G401 (cell line): ENCODE measurements around the gene CHST8. TPM values are rescaled to one million over a fixed set of nuclear protein-coding genes. Genes with fewer than 3 reads are reported as not detected.
"Not testable (repeated sequence)": the region's sequence is repeated elsewhere in the genome, so short reads cannot be mapped to it uniquely, and the experiment has no call there.

Experiments used
- DNase-seq: peaks from one replicate; pipeline ENCODE4 v3.0.0-alpha.2; 2015; ENCODE audit warnings: low spot score
- in situ Hi-C: cut with HindIII; loops from 2 replicates; pipeline ENCODE4 v1.10.0; 2016; ENCODE audit warnings: low sequenced_read_pairs, mixed read lengths
- total RNA-seq: library from RNA; depleted of rRNA; stranded (reverse); fragments of >200 nt; shearing (Covaris generic); gene quantifications from 2 replicates; pipeline ENCODE4 v1.2.3, GENCODE V29; 2014

Gene CHST8
- total RNA-seq, 1 experiment from 2014 or later = not detected

- no peak for DNase-seq
- in situ Hi-C loops = no loop called here
Observed at GRCh38 chr19:33638167-33639034, 16.6 kb downstream of the CHST8 start.

- in situ Hi-C loops = no loop called here
- DNase-seq = peak; percentile 78
Observed at GRCh38 chr19:33639035-33639681, 17.4 kb downstream of the CHST8 start.

DNA sequence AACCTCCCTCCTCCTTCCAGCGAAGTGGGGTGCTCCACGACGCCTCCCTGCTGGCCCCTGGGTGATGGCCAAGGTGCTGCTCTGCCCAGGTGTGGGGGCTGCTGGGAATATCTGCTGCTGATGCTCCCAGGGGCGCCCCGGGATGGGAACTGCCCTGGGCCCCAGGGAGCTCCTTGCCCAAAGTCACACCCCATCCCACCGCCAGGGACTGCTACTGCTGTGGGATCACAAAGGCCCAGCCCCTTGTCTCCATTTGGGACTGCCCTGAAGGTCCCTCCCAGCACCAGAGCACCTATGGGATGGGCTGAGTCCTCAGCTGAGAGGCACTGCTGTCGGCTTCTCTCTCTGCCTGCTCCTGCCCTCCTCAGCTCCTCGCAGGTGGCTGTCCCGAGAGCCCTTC, 19.0 kb downstream of the CHST8 start:
- DNase-seq = no peak
- in situ Hi-C loops = no loop called here

- no peak for DNase-seq
- in situ Hi-C loops = no loop called here
Observed at GRCh38 chr19:33641261-33641660, 19.5 kb downstream of the CHST8 start.

DNA sequence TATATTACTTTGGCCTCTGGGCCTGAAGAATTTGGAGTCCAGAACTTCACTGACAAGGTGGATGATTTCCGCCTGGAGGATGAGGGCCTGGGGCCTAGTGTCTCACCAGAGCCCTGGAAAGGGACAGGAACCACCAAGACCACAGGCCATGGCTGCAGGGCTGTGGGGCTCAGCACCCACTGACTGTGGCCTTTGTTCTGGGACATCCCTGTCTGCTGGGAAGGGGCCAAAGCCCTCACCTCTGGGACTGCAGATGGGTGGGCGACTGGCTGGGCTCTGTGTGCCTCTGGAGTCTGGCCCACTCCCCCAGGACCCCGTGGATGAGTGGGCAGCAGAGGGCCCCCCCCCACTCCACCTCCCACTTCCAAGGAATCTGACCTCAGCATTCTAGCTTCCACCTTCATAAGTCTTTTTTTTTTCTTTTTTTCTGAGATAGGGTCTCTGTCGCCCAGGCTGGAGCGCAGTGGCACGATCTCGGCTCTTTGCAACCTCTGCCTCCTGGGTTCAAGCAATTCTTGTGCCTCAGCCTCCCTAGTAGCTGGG, 20.3 kb downstream of the CHST8 start:
- no peak for DNase-seq
- in situ Hi-C loops = no loop called here

DNA sequence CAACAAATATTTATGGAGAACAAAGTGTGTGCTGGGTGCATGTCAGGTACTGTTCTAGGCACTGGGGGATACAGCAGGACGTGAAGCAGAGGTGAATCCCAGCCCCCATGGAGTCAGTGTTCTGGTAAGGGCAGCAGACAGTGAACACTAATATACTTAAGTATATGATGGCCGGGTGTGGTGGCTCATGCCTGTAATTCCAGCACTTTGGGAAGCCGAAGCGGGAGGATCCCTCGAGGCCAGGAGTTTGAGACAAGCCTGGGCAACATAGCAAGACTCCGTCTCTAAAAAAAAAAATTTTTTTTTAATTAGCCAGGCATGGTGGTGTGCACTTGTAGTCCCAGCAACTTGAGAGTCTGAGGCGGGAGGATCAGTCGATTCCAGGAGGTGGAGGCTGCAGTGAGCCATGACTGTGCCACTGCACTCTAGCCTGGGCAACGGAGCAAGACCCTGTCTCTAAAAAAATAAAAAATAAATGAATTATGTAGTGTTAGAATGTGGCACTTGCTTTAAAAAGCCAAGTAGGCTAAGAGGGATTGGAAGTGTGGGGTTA, 22.6 kb downstream of the CHST8 start:
- no peak for DNase-seq
- in situ Hi-C loops = no loop called here

DNA sequence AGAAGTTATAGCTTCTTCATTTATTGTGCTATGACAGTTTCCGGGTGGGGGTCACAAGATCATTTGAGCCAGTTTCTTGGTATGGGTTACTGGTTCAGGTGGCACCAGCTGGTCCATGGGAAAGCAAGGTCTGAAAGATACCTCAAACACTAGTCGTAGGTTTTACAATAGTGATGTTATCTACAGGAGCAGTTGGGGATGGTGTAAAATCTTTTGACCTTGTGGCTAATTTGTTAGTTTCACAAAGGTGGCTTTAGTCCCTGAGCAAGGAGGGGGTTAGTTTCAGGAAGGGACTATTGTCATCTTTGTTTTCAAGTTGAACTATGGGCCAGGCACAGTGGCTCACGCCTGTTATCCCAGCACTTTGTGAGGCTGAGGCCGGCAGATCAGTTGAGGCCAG, 24.6 kb downstream of the CHST8 start:
- DNase-seq = no peak
- in situ Hi-C loops = no loop called here

- DNase-seq = no peak
- in situ Hi-C loops = no loop called here
Observed at GRCh38 chr19:33647146-33647545, 25.4 kb downstream of the CHST8 start.

DNA sequence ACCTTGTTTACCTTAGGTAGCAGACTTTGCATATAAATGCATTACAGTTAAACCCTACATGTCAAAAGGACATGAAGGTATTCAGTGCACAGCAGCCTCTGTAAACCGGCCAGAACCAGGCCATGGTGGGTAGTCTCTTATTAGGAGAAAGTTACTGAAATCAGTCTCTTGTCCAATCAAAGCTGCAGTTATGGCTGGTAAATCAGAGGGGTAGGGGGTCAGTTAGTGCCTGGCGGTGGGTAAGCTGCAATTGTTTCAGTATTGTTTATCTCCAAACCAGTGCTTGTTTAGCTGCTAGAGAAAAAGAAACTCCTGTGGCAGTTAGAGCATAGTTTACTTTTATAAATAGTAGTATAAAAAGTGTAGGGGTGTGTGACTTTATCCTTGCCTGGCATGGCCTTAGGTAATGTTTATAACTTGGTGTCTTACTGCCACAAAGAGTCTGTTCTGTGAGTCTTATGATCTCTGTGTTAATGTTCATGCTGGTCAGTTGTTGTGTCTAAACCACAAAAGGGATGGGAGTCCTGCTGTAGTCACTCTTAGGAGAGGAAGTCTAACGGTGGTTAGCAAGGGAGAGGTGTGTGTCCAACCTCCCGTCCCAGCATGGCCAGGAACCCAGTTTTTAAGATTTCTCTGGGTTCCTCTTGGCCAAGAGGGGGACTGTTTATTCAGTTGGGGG, 28.0 kb downstream of the CHST8 start:
- no peak for DNase-seq
- in situ Hi-C loops = no loop called here

DNA sequence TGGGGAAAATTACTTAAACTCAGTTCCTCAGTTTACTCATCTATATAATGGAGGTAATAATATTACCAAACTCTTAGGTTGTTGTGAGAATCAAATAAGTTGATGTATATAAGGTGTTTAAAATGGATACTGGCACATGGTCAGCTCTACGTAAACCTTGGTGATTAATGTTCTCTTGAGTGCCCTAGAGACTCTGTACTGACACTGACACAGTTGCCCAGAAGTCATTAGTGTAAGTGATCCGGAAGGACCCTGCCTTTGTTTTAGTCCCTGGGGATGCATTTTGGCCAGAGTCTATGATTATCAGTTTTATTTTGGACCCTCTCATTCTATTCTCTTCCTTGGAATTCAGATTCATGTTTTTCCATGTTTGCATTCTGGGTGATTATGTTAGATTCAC, 31.9 kb downstream of the CHST8 start:
- in situ Hi-C loops = no loop called here
- no peak for DNase-seq

- in situ Hi-C loops = no loop called here
- no peak for DNase-seq
Observed at GRCh38 chr19:33654840-33655508, 33.2 kb downstream of the CHST8 start.

DNA sequence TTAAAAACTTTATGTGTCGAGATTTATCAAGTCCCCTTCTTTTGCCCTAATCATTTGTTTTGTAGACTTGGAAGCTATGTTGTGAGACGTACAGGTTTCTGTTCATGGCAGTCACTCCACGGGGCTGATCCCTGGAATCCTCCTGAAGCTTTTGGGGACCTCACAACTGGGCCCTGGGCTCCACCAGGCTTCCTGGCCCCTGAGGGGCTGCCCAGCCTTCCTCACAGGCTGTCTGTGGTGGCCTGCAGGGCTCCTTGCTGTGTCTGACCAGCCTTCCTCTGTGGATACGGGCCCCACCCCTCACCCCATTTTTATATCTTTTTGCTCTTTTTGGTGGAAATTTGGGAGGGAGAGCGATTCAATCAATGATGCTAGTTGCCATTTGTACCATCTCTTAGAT, 38.1 kb downstream of the CHST8 start:
- in situ Hi-C loops = no loop called here
- DNase-seq = no peak

- in situ Hi-C loops = no loop called here
Observed at GRCh38 chr19:33660410-33661124, 38.8 kb downstream of the CHST8 start.

DNA sequence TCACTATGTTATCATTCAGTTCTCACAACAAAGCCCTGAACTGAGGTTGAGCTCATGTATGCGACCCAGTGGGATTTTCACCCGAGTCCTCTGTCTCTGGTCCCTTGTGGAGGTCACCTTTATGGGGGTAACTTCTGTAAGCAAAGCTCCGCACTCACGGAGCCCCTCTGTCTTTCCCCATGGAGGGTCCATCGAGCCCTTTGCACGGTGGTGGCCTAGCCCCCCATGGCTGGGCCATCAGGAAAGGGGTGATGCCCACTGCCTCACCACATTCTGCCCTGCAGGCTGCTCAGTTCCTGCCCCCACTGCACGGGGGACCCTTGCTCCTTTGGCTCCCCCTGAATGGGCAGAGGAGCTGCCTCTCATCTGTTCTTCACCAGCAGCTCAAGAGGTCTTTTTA, 39.6 kb downstream of the CHST8 start:
- no peak for DNase-seq
- in situ Hi-C loops = no loop called here

More at GRCh38 chr19:33660410-33661124, 38.8 kb downstream of the CHST8 start:
- no peak for DNase-seq

DNA sequence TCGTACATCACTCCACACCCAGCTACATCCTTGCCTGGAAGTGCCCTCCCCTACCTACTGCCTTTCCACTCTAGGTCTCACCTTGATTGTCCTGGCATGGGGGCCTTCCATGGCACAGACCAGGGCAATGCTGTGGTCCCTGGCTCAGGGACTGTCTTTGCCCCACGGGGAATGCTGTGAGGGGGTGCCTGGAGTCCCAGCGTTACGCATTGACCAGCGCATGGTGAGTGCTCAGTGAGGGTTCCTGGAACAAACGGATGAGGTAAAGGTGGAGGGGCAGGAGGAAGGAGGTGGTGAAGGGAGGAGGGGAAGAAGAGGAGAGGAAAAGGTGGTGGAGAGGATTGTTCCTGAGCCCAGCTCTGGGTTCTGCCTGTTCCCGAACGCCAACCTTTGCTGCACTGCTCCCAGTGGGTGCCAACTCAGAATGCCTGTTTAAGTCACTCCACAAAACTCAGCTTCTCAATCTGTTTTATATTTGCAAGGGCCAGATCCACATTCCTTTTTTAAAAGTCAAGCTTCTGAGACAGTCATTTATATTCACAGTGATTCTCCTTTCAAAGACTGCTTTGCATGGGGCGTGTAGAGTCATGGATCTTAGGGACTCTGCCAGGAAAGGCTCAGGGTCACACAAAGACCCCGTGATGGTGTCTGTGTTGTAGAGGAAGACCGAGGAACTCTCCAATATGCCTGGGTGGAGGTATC, 40.8 kb downstream of the CHST8 start:
- in situ Hi-C loops = no loop called here
- DNase-seq = no peak

DNA sequence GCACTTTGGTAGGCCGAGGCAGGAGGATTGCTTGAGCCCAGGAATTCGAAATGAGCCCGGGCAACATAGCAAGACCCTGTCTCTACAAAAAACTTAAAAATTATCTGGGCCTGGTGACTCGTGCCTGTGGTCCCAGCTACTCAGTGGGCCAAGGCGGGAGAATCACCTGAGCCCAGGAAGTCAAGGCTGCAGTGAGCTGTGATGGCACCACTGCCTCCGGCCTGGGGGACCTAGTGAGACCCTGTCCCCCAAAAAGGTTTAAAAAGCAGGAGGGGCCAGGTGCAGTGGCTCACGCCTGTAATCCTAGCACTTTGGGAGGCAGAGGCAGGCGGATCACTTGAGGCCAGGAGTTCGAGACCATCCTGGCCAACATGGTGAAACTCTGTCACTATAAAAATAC, 41.6 kb downstream of the CHST8 start:
- in situ Hi-C loops = not testable (repeated sequence)

GRCh38 chr19:33664744-33665143, 43.0 kb downstream of the CHST8 start:
- DNase-seq = no peak
- in situ Hi-C loops = no loop called here

More for the DNA sequence above, 41.6 kb downstream of the CHST8 start:
- not testable (repeated sequence) for DNase-seq
